NCI-H1930 (cell line): ENCODE data around the gene MGA.
"Not testable (repeated sequence)": the region's sequence is repeated elsewhere in the genome, so short reads cannot be mapped to it uniquely, and the experiment has no call there.

ENCODE experiments used
- DNase-seq, 2 experiments: peaks; one replicate each; lab custom pipeline; 2025; lab: John Stamatoyannopoulos, UW

MGA gene

GRCh38 chr15:41716864-41717263, 56.7 kb downstream of the MGA start:
- DNase-seq: no peak

- no peak for DNase-seq
Observed at GRCh38 chr15:41727143-41727542, 66.9 kb downstream of the MGA start.

GRCh38 chr15:41728061-41728460, 67.9 kb downstream of the MGA start:
- DNase-seq: not testable (repeated sequence)

- no peak for DNase-seq
Observed at GRCh38 chr15:41730543-41730942, 70.3 kb downstream of the MGA start.

- no peak for DNase-seq
Observed at GRCh38 chr15:41732483-41732882, 72.3 kb downstream of the MGA start.

GRCh38 chr15:41734079-41734478, 73.9 kb downstream of the MGA start:
- DNase-seq: no peak

GRCh38 chr15:41735046-41735445, 74.8 kb downstream of the MGA start:
- DNase-seq: no peak

GRCh38 chr15:41735492-41735891, 75.3 kb downstream of the MGA start:
- not testable (repeated sequence) for DNase-seq

GRCh38 chr15:41746802-41747201, 86.6 kb downstream of the MGA start:
- no peak for DNase-seq

- no peak for DNase-seq
Observed at GRCh38 chr15:41756198-41756597, 96.0 kb downstream of the MGA start.

GRCh38 chr15:41772720-41773331, 112.6 kb downstream of the MGA start:
- peak in 1 of 2 experiments; percentile 6 for DNase-seq

GRCh38 chr15:41773332-41773728, 113.1 kb downstream of the MGA start:
- no peak for DNase-seq

GRCh38 chr15:41773729-41774061, 113.5 kb downstream of the MGA start:
- no peak for DNase-seq

GRCh38 chr15:41774062-41774881, 114.1 kb downstream of the MGA start, which contains the start of gene MAPKBP1:
MAPKBP1 (plus strand) TSS chr15:41774484; CDS start chr15:41775276, 792 bp downstream.
- DNase-seq: peak; percentile 78 to 89

GRCh38 chr15:41774882-41775417, 114.7 kb downstream of the MGA start:
- DNase-seq: no peak

- no peak for DNase-seq
Observed at GRCh38 chr15:41775651-41776050, 115.4 kb downstream of the MGA start.

GRCh38 chr15:41777421-41777973, 117.3 kb downstream of the MGA start:
- DNase-seq: no peak

- DNase-seq: no peak
Observed at GRCh38 chr15:41778521-41778920, 118.3 kb downstream of the MGA start.

- DNase-seq: no peak
Observed at GRCh38 chr15:41779662-41780157, 119.5 kb downstream of the MGA start.

- no peak for DNase-seq
Observed at GRCh38 chr15:41780266-41780665, 120.1 kb downstream of the MGA start.

GRCh38 chr15:41780727-41781126, 120.5 kb downstream of the MGA start:
- DNase-seq: no peak

- no peak for DNase-seq
Observed at GRCh38 chr15:41782371-41783282, 122.4 kb downstream of the MGA start.
